Lower leg skin (tissue), 3 donors: ENCODE measurements around the gene HES1.

Experiments used
- CTCF ChIP-seq, 3 donors: fragments of 450-650 bp; IDR thresholded peaks; one replicate each; pipeline ENCODE4 v1.5.1; 2016; ENCODE audit warnings: antibody characterized with exemption in 3 of 3, mild to moderate bottlenecking in 3 of 3, moderate library complexity in 2 of 3
- POLR2A ChIP-seq, 2 donors: fragments of 450-650 bp; IDR thresholded peaks; one replicate each; pipeline ENCODE4 v1.6.1; 2016 to 2017; ENCODE audit warnings: antibody characterized with exemption in 2 of 2, mild to moderate bottlenecking in 1 of 2, moderate library complexity in 1 of 2

GRCh38 chr3:194134757-194135515 lies 1.0 kb upstream of the HES1 start:
- TF ChIP-seq CTCF (IDR thresholded peaks at IDR 0.05) (peak in 1 of 3 donors; percentile 75), POLR2A (IDR thresholded peaks at IDR 0.05) (no peak)
